DMS 273 treated with DMSO at 0.1 percent for 48 hours (cell line): ENCODE measurements around the gene FMC1.

Experiments used
- DNase-seq: peaks from one replicate; lab custom pipeline; 2025; lab: John Stamatoyannopoulos, UW

Gene FMC1

GRCh38 chr7:139374246-139374645 is 33.1 kb downstream of the FMC1 start:
- DNase-seq, result no peak

- no peak for DNase-seq
Observed at GRCh38 chr7:139382439-139382838, 41.3 kb downstream of the FMC1 start.

DNA sequence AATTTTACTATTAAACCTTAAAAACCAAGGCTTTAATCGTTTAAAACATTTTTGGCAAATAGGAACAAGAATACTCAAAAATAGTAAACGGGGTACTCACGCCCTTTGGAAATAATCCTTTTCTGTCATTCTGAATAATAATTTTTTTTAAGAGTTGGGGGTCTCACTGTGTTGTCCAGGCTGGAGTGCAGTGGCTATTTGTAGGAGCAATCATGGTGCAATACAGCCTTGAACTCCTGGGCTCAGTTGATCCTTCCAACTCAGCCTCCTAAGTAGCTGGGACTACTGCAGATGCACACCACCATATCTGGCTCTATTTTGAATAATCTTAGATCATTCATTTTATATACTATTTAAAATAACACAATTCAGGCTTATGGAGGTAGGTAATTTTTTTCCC is 43.5 kb downstream of the FMC1 start:
- DNase-seq, result no peak

- no peak for DNase-seq
Observed at GRCh38 chr7:139387594-139387993, 46.5 kb downstream of the FMC1 start.

DNA sequence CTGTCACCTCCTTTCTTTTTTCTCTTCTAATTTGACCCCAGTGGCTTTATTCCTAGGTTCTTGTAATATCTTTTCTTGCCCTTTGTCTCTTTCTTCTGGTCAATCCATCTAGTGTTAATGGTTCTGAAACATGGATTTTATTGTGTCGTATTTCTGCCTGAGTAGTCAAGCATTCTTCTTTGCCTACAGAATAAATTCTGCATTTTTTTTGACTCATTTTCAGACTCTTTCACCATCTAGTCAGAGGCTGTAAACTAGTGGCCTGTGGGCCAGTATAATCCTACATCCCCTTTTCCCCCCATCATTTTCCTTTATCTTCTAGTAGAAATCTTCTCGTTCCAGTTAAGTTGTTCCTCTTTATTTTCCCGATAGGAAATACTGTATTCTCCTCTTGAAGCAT is 48.0 kb downstream of the FMC1 start:
- no peak for DNase-seq

DNA sequence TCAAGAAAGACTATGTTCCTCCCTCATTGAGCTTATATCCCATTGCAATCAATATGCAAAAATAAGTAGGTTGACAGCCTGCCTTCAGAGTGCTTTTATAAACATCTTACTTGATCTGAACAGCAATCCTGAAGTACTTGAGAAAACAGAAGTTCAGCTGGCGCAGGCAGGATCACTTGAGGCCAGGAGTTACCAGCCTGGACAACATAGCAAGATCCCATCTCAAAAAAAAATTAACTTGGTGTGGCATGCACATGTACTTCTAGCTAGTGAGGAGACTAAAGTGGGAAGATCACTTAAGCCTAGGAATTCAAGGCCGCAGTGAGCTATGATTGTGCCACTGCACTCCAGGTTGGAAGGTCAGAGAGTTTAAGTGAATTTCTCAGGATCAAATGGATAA is 48.6 kb downstream of the FMC1 start:
- DNase-seq, result no peak

DNA sequence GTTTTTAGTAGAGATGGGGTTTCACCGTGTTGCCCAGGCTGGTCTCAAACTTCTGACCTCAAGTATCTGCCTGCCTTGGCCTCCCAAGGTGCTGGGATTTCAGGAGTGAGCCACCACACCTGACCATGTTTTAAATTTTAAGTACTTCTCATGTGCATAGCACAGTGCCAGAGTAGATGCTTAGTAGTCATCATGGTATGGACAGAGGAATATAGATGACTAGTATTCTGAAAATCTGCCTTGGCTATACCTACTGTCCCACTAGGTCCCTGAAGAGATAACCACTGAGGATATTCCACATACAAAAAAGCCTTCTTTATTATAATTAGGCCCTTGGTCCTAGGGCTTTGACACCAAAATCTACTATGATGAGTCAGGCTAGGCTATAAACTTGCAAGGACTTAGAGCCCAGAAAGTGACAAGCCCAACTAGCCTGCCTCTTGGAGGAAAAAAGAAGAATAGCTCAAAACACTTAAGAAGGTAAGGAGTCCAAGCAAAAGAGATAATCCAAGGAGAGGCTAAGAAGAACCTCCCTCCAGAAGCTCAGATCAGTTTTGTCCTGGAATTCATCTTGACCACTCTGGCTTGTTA is 52.6 kb downstream of the FMC1 start:
- DNase-seq, result no peak

DNA sequence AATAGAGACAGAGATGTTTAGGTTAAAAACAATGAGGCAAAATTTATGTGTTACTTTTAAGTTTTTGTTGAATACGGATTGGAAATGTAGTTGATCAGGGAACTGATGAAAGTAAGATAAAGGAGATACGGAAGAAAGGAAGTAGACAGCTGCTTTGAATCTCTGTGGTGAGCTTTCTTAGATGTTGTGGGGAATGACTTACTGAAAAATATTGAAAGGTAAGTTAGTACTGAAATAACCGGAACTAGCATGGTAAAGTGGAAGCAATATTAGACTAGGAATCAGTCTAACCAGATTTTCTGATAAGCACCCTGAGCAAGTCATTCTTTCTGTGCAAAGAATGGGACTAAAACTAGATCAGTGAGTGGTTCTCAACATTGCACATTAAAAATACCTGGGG is 53.4 kb downstream of the FMC1 start:
- DNase-seq, result no peak
